ENCODE data around the gene ADCYAP1.

DNA sequence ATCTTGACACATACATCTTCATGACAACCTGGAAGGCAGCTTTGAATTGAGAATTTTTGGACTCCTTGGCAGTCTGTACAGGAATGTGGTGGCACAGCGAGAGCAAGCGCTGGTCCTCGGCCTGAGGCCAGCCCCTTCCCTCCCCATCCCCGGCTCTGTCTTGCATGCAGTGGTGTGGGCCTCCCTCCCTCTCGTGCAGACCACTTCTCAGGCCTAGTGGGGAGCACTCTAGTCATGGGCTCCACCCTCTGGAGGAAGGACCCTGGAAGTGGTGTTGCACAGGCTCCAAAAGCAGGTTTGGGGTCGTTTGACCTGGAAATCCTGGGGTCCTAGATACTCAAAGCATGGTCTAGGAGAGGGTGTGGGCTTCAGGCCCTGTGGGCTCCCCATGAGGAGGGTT lies 32.3 kb downstream of the ADCYAP1 start:
- TF ChIP-seq CTCF (conservative IDR thresholded peaks at IDR 0.05 in 1 of 2, IDR thresholded peaks at IDR 0.05 in 1 of 2; ENCODE audit: low read depth in 1 of 2, low read length in 2 of 2) (no peak), EZH2 (IDR thresholded peaks at IDR 0.05; ENCODE audit: low read length, missing control alignments) (no peak)

All from fibroblast of lung (primary cell).